ENCODE measurements around the gene GRM4. TPM values are rescaled to one million over a fixed set of nuclear protein-coding genes. Genes with fewer than 3 reads are reported as not detected.

GRM4 gene
- total and polyA plus RNA-seq, 4 donors: not detected

- no peaks in the 10 kb centered on the region for H3K36me3 ChIP-seq (ENCODE audit: control insufficient read depth in 4 of 4, insufficient read depth in 3 of 4, low read depth in 1 of 4, low read length in 3 of 4)
- no peak overlapping the region for H3K9ac ChIP-seq (ENCODE audit: low read depth in 1 of 2, low read length in 2 of 2)
- no peak overlapping the region for H3K27ac ChIP-seq (ENCODE audit: low read depth in 1 of 2, low read length in 2 of 2)
- H3K9me3 ChIP-seq (ENCODE audit: control insufficient read depth in 4 of 4, low read length in 3 of 4): no peaks in the 10 kb centered on the region
- TF ChIP-seq TAF1 (conservative IDR thresholded peaks at IDR 0.05) (no peak), RXRA (IDR thresholded peaks at IDR 0.05) (no peak), MAX (IDR thresholded peaks at IDR 0.05) (no peak), REST (IDR thresholded peaks at IDR 0.05) (no peak), HNF4A (conservative IDR thresholded peaks at IDR 0.05) (no peak), NR2F2 (IDR thresholded peaks at IDR 0.05) (no peak), FOXA1 (IDR thresholded peaks at IDR 0.05) (no peak)
- H3K4me1 ChIP-seq (ENCODE audit: control insufficient read depth in 4 of 4, insufficient read depth in 4 of 4, low read length in 3 of 4): no peaks in the 10 kb centered on the region
- WGBS: 56% methylated on average over 1 of the region's 1 CpG
- no peak overlapping the region for H3K4me3 ChIP-seq (ENCODE audit: low read depth in 1 of 3, low read length in 3 of 3)
- DNase-seq (ENCODE audit: low spot score): no peak
- H3K27me3 ChIP-seq (ENCODE audit: control insufficient read depth in 4 of 4, insufficient read depth in 4 of 4, low read length in 3 of 4): no peaks in the 10 kb centered on the region
Observed at GRCh38 chr6:34169897-34170296, 24.0 kb upstream of the GRM4 start.

- DNase-seq (ENCODE audit: low spot score): no peak
- no peaks in the 10 kb centered on the region for H3K27me3 ChIP-seq (ENCODE audit: control insufficient read depth in 4 of 4, insufficient read depth in 4 of 4, low read length in 3 of 4)
- no peak overlapping the region for H3K27ac ChIP-seq (ENCODE audit: low read depth in 1 of 2, low read length in 2 of 2)
- H3K36me3 ChIP-seq (ENCODE audit: control insufficient read depth in 4 of 4, insufficient read depth in 3 of 4, low read depth in 1 of 4, low read length in 3 of 4): no peaks in the 10 kb centered on the region
- peaks cover 2 to 5% (median 3%) of the 10 kb centered on the region in 4 donors for H3K9me3 ChIP-seq (ENCODE audit: control insufficient read depth in 4 of 4, low read length in 3 of 4)
- H3K9ac ChIP-seq (ENCODE audit: low read depth in 1 of 2, low read length in 2 of 2): no peak overlapping the region
- WGBS: 77% methylated on average over 8 of the region's 8 CpGs
- H3K4me1 ChIP-seq (ENCODE audit: control insufficient read depth in 4 of 4, insufficient read depth in 4 of 4, low read length in 3 of 4): no peaks in the 10 kb centered on the region
- no peak for TF ChIP-seq FOXA1 (IDR thresholded peaks at IDR 0.05)
- no peak for TF ChIP-seq GABPA (IDR thresholded peaks at IDR 0.05 in 1 of 2, conservative IDR thresholded peaks at IDR 0.05 in 1 of 2)
- no peak for TF ChIP-seq RAD21 (IDR thresholded peaks at IDR 0.05)
- TF ChIP-seq RXRA (IDR thresholded peaks at IDR 0.05): no peak
- no peak for TF ChIP-seq CTCF (IDR thresholded peaks at IDR 0.05; ENCODE audit: low read depth, low read length, missing input control)
- TF ChIP-seq EGR1 (IDR thresholded peaks at IDR 0.05; ENCODE audit: low read depth in 2 of 2): no peak
- TF ChIP-seq HNF4A (conservative IDR thresholded peaks at IDR 0.05): no peak
- no peak for TF ChIP-seq JUND (IDR thresholded peaks at IDR 0.05)
- TF ChIP-seq MAX (IDR thresholded peaks at IDR 0.05): no peak
- TF ChIP-seq TAF1 (conservative IDR thresholded peaks at IDR 0.05): no peak
- no peak for TF ChIP-seq ZBTB33 (IDR thresholded peaks at IDR 0.05)
- H3K4me3 ChIP-seq (ENCODE audit: low read depth in 1 of 3, low read length in 3 of 3): no peak overlapping the region
Observed at GRCh38 chr6:34161857-34162515, 16.1 kb upstream of the GRM4 start.
